GM04504 (cell line): ENCODE data around the gene NOSTRIN.
A peak's percentile ranks its signal among the peaks of the same experiment; 100 is the strongest.
"Not testable (repeated sequence)": the region's sequence is repeated elsewhere in the genome, so short reads cannot be mapped to it uniquely, and the experiment has no call there.

Experiments
- DNase-seq: peaks from one replicate; pipeline ENCODE4 v3.0.0-alpha.2; 2012; ENCODE audit warnings: low read depth

Gene NOSTRIN, protein sequence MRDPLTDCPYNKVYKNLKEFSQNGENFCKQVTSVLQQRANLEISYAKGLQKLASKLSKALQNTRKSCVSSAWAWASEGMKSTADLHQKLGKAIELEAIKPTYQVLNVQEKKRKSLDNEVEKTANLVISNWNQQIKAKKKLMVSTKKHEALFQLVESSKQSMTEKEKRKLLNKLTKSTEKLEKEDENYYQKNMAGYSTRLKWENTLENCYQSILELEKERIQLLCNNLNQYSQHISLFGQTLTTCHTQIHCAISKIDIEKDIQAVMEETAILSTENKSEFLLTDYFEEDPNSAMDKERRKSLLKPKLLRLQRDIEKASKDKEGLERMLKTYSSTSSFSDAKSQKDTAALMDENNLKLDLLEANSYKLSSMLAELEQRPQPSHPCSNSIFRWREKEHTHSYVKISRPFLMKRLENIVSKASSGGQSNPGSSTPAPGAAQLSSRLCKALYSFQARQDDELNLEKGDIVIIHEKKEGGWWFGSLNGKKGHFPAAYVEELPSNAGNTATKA

DNA sequence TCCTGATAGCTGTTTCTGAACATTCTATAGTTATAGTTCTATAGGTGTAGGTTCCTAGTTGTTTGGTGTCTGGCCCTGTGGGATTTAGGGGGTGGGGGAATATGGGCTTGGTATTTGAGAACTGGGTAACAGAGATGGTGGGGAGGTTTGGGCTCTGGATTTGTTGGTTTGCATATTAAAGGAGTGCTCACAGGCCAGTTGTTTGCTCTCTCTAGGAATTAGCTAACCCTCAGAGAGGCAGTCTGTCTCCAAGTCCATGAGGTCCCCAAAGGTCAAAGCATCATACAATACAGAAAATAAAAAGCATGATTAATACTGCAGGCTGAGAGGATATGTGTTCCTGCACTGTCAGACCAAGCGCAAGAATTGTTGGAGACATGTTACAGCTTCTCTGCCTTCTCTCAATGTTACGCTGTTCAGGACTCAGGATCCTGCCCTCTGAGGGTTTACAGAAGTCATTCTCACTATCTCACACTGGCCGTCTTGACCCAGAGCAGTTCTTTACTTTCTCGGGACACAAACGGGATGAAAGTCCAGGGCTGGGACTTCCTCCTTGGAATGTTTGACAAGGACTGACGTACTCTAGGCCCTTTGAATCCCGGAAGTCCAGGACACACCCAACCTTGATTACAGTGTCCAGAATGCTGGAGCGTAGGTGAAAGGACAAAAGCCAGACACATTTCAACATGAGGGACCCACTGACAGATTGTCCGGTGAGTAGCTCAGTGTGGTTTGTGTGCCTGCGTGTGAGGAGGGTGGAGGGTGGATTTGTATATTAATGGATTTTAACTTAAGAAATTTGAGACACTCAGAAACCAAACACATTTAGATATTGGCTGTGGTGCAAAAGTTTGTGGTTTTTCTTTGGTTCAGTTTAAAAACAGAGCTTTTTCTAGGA, at the start of gene NOSTRIN:
Gene NOSTRIN (plus strand): TSS at position 677 of the 898 bp plus-strand sequence. CDS start 10 bp downstream, at position 687.
- no peak for DNase-seq

DNA sequence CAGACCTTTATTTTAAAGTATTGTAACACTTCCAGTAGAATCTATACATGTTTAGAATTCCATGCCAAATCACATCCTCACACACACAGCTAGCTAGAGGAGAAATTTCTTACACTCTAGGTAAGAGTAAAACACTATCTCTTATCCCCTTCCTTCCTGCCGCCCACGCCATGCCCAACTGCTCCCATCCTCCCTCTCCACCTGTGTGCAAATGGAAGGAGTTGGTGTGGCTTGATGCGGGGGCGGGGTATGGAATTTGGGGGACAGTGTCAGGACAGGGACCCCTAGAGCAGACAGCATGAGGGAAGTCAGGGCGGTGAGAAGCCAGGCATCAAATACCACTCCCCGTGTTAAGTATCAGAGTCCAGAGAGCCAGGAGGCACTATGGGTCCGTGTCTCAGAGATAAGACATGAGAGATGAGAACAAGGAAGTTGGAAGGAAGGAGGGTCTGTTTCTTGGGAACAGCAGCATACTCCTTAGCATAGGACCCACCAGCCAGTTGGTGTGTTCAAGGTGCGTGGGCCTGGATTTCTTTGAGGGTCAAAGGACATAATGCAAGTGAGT, 48.6 kb upstream of the NOSTRIN start:
- DNase-seq: no peak

DNA sequence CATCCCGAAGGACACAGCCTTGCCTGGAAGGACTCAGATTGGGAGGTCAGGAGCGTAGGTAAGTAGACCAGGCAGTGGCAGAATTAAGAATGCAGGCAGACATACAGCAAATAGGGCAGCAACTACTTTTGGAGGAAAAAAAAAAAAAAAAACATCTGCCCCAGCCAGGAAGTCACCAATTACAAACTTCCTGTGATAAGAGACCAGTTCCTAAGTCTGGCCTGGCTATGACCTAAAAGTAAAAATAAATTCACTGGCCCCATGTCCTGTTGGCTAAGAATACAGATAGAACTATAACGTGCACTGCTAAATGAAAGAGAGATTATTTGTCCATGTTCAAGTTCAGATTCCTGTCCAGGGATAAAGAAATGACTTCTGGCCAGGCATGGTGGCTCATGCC, 45.2 kb upstream of the NOSTRIN start:
- DNase-seq: no peak

- peak; percentile 28 for DNase-seq
These were observed 43.2 kb upstream of the NOSTRIN start for GRCh38 chr2:168758970-168759820.

GRCh38 chr2:168765401-168765800, 37.0 kb upstream of the NOSTRIN start:
- DNase-seq: no peak

DNA sequence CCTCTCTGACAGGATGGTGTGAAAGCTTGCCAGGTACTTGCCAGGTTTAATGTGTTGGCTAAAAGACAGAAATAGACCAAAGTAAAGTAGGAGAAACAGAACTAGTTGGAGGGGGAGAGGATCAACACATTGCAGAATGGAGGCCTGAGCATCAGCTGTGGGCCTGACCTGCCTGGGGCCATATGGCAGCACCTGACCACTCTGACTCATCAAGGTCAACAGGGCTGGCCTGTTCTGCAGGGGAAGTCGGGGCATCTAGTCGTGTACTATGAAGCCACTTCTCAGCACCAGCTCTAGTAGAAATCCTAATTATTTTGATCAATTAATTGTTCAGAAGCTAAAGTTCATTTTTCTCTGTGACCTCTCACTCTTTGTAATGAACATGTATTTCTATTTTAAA, 35.8 kb upstream of the NOSTRIN start:
- no peak for DNase-seq

- DNase-seq: no peak
These were observed 35.2 kb upstream of the NOSTRIN start for GRCh38 chr2:168767258-168767657.

GRCh38 chr2:168768357-168768756, 34.1 kb upstream of the NOSTRIN start:
- not testable (repeated sequence) for DNase-seq

DNA sequence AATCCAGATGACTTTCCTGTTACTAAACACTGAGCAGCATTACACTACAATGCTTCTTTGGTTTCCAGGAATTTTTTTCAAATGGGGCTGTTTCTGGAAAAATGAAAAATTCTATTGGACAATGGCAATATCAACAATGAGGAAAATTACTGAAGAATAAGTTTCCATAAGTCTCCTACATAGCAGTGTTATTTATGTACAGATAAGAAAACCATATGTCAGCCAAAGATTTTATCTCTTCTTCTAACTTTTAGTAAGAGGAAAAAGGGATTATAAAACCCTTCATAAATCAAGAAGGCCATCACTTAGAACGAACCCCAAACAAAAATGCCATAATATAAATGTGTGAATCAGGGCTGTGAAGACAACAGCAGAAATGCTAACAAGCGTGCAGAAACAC, 31.6 kb upstream of the NOSTRIN start:
- no peak for DNase-seq

- DNase-seq: no peak
These were observed 29.7 kb upstream of the NOSTRIN start for GRCh38 chr2:168772704-168773103.

- no peak for DNase-seq
These were observed 29.3 kb upstream of the NOSTRIN start for GRCh38 chr2:168773128-168773527.

GRCh38 chr2:168773719-168774521, 28.5 kb upstream of the NOSTRIN start:
- DNase-seq: peak; percentile 38

GRCh38 chr2:168775837-168776236, 26.6 kb upstream of the NOSTRIN start:
- no peak for DNase-seq

GRCh38 chr2:168780669-168781071, 21.8 kb upstream of the NOSTRIN start:
- no peak for DNase-seq

- DNase-seq: no peak
These were observed 21.1 kb upstream of the NOSTRIN start for GRCh38 chr2:168781191-168781817.

DNA sequence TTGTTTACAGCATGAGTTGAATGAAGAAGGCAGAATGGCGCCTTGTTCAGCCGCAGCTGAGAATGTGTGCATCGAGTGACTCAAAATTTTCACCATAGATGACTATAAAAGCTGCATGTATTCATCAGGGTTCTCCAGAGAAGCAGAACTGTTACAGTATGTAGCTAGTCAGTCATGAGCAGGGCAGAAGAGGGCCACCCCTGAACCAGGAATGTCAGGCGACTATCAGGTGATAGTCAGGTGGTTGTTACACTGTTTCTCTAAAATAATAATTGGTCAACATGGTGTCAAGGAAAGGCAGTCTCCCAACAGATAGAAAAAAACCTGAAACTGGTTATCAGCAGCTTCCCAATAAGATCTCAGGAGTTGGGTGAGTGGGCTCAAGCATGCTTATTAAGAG, 20.2 kb upstream of the NOSTRIN start:
- no peak for DNase-seq

GRCh38 chr2:168784993-168785392, 17.4 kb upstream of the NOSTRIN start:
- no peak for DNase-seq

- DNase-seq: no peak
These were observed 15.2 kb upstream of the NOSTRIN start for GRCh38 chr2:168787098-168787781.

DNA sequence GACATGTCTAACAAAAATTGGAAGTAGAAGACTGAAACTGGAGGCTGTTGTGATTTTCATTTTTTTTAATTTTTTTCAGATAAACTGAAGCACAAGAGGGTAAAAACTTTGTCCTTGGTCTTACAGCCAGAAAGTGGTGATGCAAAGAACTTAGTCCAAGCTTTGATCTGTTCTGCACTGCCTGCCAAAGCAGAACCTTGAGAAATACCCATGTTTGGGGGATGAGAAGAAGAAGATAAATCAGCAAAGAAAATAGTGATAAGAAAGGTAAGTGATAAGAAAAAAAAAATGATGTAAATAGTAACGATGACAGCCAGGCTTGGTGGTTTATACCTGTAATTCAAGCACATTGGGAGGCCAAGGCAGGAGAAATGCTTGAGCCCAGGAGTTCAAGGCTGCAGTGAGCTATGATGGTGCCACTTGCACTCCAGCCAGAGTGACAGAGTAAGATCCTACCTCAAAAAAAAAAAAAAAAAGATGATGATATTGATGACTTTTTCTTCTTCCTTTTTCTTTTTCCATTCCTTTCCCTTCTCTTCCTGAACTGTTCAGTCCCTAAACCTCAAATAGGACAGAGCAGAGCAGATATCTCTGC, 14.6 kb upstream of the NOSTRIN start:
- no peak for DNase-seq
